Left lobe of liver (tissue), 2 donors: ENCODE results near the gene KCNMB3. TPM values are rescaled to one million over a fixed set of nuclear protein-coding genes. Genes with fewer than 3 reads are reported as not detected.
"Not testable (repeated sequence)": the region's sequence is repeated elsewhere in the genome, so short reads cannot be mapped to it uniquely, and the experiment has no call there.

Experiments used
- ATAC-seq: fragments of 200-7000 bp; cut with Tn5 transposase; one replicate; pipeline ENCODE4 v1.9.1; 2020; ENCODE audit warnings: mild to moderate bottlenecking, moderate library complexity
- DNase-seq: peaks from one replicate; pipeline ENCODE4 v3.0.0-alpha.2; 2020; ENCODE audit warnings: low spot score
- total RNA-seq: library from RNA; stranded (reverse); gene quantifications from one replicate; pipeline ENCODE4 v1.2.1, GENCODE V29; 2021
- donor health status: DM: no; HTN: no; CAD: no; lungs with moderate emphysema.
- donor health status: DM: no; HTN: yes; CAD: no.

KCNMB3 gene, protein sequence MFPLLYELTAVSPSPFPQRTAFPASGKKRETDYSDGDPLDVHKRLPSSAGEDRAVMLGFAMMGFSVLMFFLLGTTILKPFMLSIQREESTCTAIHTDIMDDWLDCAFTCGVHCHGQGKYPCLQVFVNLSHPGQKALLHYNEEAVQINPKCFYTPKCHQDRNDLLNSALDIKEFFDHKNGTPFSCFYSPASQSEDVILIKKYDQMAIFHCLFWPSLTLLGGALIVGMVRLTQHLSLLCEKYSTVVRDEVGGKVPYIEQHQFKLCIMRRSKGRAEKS
- total RNA-seq, result 1.7 TPM

DNA sequence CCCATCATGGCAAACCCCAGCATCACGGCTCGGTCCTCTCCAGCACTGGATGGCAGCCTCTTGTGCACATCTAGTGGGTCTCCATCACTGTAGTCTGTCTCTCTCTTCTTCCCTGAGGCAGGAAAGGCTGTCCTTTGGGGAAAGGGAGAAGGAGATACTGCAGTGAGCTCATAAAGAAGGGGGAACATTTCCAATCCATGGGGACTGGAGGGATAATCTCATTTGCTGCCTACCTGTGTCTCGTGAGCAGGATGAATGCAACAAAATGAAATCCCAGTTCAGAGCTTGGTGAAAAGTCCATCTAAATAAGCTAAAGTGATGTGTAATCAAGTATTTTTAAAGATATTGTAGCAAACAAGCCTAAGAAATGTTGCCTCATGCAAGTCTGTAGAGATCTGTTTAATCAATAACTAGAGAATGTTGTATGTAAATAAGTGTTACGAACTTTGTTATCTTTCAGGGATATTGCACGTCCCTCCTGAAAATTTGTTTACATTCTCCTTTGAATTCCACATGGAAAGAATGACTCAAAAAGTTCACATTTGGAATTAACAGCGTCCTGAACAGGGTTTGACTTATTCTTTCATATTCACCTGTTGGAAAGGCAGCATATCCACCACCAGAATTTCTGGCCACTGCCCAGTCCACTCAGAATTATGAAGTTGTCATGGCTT is at the start of gene KCNMB3:
Gene KCNMB3 (minus strand): TSS at position 312 of the 674 bp plus-strand sequence. CDS start 124 bp downstream, at position 188.
- no peak for DNase-seq
- ATAC-seq, result peak; percentile 83

DNA sequence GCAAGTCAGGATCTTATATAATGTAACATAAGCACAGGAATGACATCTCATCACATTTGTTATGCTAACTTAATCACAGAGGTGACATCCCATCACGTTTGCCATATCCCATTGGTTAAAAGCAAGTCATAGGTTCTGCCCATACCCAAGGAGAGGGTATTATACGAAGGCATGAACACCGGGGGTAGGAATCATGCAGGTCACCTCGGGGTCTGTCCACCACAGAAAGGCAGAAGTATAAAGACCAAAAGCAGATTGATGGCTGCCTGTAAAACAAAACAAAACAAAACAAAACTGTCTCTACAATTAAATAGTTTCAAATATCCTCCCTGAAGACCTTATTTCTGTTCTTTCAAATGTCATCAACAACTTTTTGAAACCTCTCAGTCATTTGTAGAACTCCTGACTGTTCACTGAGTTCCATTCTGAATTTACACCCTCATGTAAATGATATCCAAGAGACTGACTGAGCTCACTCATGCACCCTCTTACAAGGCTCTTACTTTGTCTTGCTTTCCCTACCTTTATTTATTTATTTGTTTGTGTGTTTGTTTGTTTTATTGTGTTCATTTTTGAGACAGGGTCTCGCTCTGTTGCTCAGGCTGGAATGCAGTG is 49.2 kb upstream of the KCNMB3 start:
- DNase-seq (no peak), ATAC-seq (no peak)

DNA sequence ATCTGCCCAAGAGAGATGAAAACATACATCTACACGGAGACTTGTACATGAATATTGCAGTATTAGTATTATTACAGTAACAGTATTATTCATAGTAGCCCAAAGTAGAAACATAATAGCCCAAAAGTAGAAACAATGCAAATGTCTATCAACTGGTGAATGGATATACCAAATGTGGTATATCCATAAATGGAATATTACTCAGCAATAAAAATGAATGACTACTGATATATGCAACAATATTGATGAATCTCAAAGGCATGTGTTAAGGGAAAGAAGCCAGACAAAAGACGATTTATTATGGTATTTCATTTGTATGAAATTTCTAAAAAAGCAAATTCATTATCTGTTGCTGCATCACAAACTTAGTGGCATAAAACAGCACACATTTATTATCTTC is 48.4 kb upstream of the KCNMB3 start:
- no peak for DNase-seq
- ATAC-seq, result no peak

DNA sequence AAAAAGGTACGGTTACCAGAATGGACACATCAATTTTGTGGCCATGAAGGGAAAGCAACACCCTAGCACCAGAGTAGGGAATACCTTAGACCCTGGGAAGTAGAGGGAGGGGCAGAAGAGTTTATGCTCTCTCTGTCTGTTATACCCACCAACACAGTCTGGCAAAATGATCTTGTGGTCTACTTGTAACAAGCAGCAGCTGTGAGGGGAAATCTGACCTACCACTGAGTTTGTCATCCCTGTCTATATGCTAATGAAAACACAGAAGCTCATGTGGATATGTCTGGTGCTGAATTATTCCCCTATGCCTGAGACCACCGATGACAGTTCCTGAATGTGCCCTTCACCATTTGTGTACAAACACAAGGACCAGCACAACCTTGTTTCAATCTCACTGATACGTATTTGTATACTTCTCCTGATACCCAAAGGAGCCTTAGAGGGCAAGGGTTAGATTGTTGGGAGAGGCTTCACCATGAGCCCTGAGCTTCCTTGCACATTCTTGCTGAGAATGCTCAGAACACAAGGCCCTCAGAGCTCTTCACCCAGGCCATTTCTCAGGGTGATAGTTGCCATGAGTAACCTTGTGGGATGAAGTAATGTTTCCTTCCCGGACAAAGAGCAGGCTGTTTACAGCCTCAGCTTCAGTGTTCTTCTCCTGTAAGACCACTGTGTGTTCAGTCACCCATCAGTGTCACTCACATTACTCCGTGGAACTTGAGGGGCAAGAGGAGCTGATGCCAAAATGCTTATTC is 47.2 kb upstream of the KCNMB3 start:
- DNase-seq (no peak), ATAC-seq (no peak)

DNA sequence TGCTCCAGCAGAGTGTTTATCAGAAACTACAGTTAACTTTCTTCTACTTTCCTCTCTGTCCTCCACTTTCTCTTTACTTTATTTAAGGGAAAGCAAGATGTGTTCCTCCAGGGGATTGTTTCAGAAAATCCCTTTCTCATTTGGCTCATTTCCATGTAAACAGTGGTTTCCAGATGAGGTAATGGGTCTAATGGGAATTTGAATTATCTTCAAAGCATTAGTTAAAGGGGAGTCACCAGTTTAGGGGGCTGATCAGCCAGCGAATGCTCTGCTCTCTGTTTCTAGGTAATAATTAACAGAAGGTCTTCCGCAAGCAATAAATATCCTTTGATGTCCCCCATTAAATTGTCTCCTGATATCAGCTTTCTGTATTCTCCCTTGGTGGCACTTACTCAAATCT is 41.5 kb upstream of the KCNMB3 start:
- no peak for ATAC-seq

DNA sequence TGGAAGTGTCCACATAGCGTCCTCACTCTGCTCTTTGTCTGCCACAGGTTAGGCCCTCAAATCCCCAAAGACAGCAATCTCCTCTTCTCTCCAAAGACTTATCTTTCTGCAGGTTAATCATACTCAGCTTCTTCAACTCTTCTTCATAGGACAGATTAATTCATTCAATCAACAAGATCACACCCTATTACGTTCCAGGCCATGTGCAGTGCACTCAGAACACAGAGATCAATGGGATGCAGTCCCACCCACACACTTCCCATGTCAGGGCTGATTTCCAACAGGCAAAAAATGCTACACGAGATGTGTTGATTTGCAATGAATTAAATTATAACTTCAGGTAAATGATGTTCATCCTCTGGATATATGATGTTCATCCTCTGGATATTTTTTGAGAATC is 38.4 kb upstream of the KCNMB3 start:
- ATAC-seq (no peak), DNase-seq (no peak)

More for the DNA sequence above, 41.5 kb upstream of the KCNMB3 start:
- DNase-seq, result no peak

DNA sequence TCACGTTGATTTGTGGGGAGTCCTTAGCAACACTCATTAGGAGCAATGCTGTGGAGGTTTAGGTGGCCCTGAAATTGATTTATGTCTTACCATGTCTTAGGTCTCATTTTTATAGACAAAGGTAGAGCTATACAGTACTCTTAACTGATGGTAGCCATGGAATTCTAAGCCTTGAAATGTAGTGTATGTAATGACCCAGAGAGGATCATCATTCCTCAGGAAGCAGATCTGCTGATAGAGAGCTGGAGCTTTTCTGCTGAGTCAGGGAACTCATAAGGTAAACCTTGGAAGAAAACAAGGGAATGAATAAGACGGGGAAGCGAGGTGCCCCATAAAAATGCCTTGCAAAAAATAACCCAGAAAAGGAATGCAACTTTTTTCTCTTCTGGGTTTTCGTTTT is 37.9 kb upstream of the KCNMB3 start:
- ATAC-seq (no peak), DNase-seq (no peak)

DNA sequence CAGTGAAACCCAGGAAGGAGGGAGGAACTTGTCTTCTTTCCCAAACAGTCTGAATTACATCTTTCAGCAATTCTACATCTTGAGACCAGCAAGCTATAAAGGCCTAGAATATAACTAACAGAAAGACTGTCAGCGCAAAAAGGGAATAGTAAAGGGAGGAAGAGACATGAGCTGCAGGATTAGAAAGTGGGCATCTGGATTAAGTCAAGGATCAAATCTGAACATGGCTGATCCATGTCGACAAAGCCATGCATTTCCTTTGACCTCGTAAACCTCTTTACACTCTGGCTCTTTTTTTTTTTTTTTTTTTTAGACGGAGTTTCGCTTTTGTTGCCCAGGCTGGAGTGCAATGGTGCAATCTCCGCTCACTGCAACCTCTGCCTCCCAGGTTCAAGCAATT is 35.4 kb upstream of the KCNMB3 start:
- ATAC-seq (no peak), DNase-seq (no peak)

DNA sequence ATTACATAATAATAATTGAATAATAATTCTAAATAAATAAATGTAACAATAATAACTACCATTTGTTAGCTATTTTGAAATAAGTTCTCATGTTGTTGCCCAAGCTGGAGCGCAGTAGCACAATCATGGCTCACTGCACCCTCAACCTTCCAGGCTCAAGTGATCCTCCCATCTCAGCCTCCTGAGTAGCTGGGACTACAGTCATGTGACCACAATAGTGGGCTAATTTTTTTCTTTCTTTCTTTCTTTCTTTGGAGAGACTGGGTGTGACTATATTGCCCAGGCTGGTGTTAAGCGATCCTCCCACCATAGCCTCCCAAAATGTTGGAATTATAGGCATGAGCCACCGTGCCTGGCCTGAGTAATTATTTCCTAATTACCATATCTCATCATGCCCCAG is 30.9 kb upstream of the KCNMB3 start:
- ATAC-seq (no peak), DNase-seq (no peak)

DNA sequence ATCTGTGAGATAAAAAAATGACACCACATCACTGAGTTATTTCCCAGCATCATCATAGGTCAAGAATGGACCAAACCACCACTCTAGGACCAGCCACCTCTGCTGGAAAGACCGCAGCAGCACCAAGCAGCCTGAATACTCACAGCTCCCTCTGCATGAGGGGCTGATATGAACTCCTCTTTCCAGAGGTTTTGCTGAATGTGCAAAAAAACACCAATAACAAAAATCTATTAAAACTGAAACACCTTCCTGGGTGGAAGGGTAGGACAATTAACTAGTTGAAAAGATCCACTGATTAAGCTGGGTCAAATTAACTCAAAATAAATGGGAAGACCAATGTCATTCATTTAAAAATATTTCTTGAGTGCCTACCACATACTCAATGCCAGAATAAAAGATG is 28.9 kb upstream of the KCNMB3 start:
- ATAC-seq (no peak), DNase-seq (no peak)

DNA sequence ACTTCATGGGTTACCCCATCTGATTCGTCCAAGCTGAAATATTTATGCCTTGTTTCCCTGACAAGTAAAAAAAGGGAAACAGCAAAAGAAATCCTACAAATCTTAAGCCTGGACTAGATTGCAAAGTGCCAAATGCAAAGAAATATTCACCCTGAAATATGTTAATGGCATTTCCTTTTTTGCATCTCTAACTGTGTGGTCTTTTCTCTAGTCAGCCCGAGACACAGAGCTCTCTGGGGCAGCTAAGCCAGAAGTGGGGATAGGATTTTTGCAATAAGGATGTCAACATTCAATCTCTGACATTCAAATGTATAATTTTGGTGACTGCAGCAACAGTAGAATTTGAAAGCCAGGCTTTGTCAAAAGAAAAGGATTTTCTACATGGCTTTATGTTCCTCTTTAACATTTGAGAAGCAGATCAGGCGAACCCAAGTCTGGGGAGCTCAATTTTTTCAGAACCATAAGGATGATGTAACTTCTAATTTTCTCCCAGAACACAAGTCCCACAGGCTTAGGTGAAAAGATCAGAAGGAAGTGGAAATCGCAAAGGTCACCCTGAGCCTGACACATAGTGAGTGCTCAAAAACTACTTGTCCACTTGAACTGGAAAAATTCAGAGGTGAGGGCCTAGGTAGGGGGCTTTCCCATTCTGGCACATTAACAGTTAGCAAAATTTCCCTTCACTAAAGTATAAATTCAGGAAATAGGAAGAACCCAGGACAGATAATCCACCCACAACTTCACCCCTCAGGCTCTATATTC is 28.2 kb upstream of the KCNMB3 start:
- ATAC-seq, result no peak
- no peak for DNase-seq

DNA sequence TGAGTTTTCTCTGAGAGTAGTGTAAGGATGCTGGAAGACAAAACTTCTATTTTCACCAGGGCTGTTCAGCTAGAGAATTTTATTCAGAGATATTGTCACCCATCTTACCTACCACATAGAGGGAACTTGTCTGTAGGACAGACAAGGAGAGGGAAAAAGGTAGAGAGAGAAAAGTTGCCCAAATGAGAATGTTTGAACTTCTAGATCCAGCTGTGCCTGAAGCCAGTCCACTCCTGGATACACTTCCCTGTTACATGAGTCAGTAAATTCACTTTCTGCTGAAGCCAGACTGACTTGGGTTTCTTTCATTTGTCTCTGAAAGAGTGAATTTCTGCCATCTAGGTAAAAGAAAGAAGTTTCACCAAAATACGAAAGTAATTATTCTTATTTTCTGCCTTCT is 27.2 kb upstream of the KCNMB3 start:
- no peak for DNase-seq
- ATAC-seq, result no peak

DNA sequence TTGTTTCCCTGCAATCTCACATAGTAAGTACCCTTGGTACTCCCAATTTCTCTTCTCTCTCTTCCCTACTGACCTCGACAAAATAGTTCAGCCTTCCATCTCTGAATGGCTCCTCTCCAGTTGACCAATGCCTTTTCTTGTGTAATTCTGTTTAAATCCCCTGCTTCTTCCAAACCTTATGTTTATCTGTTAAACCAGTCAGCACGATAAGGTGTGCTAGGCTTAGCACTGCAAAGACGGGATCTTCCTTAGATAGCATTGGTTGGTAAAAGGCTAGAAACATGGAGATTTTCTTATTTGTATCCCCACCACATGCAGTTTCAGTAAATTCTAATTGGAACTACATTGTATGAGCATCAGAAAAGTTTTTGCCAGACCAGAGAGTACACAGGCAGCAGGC is 25.8 kb upstream of the KCNMB3 start:
- no peak for ATAC-seq
- no peak for DNase-seq

DNA sequence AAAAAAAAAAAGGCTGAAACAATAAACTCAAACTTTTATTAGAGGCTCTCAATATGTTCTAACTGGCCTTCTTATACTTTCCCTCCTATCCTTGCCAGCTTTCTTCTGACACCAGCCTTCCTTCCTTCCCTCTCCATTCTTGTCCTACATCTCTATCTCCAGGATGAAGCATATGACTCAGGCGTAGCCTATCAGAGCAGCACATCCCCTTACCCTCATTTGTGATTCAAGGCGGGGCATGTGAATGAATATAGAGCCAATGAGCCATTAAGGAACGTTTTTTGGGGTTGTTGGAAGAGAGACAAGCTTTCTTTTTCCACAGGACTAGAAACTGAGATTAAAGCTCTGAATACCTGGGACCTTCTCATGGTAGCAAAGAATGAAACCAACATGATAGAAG is 25.1 kb upstream of the KCNMB3 start:
- ATAC-seq, result no peak
- DNase-seq, result no peak

DNA sequence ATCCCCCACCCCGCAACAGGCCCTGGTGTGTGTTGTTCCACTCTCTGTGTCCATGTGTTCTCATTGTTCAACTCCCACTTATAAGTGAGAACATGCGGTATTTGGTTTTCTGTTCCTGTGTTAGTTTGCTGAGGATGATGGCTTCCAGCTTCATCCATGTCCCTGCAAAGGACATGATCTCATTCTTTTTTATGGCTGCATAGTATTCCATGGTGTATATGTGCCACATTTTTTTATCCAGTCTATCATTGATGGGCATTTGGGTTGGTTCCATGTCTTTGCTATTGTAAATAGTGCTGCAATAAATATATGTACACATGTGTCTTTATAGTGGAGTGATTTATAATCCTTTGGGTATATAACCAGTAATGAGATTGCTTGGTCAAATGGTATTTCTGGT is 23.5 kb upstream of the KCNMB3 start:
- not testable (repeated sequence) for ATAC-seq, DNase-seq

DNA sequence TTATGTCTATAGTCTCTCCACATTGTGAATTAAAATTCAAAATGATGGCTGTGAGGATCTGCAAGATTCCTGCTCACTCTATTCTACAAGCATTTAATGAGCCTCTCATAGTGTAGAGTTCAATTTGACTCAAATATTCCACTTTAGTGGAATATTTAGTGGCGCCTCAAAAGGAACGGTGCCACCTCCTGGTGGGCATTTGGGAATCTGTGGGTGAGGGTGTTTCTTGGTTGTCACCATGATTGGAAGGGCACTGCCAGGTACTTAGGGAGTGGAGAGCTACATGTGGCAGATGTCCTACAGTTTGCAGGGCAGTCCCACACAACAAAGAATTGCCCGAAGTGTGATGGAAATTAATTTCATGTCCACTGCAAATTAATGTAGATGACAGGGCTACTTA is 21.5 kb upstream of the KCNMB3 start:
- DNase-seq (no peak), ATAC-seq (peak; percentile 58)

DNA sequence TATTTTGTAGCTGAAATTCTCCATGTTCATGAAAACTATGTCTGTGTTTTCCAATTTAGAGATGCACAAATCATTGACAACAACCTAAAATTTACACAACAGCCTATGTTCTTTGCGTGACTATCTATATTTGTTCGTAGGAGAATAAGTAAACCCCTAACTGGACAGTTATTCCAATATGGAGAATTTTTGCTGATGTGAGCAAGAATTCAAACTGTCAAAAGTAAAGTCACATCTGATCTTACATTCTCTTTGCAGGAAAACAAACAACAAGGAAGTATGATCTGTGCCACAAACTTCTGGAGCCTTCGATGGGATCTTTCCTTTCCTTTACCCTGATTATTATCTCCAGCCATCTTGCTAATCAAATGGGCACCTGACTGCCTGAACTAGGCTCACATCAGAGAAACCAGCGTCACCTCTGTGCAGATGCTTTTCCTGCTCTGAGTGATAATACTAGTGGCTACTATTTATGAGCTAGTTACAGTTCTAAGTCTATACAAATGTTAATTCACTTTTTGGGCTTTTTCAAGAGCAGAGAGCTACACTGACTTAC is 18.3 kb upstream of the KCNMB3 start:
- no peak for DNase-seq
- ATAC-seq, result no peak

DNA sequence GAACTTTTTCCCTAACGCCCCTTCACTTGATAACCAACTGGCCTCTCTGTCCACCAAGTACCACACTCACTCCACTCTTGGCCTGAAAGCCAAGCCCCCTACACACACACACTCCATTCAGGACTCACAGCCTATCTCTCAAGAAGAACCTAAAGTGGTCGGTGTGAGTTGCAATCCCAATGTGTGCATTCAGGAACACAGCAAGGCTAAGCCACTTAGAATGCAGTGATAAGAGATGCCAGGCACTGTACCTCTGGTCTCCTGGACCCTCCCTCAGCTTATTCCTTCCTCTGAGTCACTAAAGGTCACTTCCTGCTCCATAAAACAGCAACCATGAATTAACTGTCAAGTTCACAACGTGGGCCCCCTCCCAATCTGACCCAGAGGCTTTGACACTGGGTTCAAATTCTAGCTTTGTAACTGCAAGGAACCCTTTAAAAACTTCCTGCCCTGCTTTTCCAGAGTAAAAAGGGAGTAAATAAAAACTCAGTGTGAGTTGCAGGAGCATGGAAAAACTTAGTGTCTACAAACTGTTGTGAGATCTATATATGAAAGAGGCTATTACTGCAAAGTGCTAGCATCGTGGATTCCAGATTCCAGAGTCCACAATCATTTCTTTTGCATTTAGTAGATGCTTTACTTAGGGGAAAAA is 17.6 kb upstream of the KCNMB3 start:
- ATAC-seq (no peak), DNase-seq (no peak)

DNA sequence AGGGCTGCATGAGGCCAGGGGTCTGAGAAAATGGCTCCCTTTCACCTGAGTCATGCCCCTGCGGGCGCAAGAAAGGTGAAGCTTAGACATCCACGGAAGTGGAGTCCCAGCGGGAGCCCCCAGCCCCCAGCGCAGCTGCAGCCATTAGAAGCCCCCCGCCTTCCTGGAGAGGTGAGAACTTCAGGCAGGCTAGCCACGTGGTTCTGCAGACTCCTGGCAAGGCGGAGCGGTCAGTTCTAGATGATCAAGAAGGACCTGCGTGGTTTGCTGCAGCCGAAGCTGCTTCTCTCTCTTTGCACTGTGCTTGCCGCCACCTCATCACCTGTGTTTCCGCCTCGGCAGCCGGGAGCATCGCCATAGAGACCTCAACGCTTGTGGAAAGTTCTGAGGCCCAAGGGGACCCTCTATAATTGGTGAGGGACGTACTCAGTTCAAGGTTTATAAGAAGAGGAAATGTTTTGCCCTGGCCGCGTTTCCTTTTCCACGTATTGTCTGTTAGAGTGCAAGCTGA is 15.8 kb upstream of the KCNMB3 start:
- no peak for ATAC-seq
- no peak for DNase-seq

DNA sequence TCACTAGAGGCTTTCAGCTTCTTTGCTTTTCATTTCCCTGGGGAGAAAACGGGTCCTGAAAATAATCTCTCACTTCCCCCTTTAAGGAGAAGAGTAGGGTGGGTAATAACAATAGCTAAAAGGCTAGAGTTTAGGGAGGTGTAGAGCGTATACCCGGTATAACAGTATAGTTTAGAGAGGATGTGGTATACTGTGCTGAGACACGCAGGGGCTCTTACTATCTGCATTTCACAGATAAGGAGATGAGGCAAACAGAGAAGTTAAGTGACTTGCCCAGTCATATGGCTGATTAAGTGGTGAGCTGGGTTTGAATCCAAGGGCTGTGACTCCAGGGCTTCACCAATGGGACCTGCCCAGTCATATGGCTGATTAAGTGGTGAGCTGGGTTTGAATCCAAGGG is 15.0 kb upstream of the KCNMB3 start:
- ATAC-seq (no peak), DNase-seq (no peak)
